ENCODE results near the gene RDH13. TPM values are rescaled to one million over a fixed set of nuclear protein-coding genes. Genes with fewer than 3 reads are reported as not detected.
"Not testable (repeated sequence)": the region's sequence is repeated elsewhere in the genome, so short reads cannot be mapped to it uniquely, and the experiment has no call there.

RDH13 gene
- total RNA-seq, 1 donor from 2014 or later: 9.0 TPM

DNA sequence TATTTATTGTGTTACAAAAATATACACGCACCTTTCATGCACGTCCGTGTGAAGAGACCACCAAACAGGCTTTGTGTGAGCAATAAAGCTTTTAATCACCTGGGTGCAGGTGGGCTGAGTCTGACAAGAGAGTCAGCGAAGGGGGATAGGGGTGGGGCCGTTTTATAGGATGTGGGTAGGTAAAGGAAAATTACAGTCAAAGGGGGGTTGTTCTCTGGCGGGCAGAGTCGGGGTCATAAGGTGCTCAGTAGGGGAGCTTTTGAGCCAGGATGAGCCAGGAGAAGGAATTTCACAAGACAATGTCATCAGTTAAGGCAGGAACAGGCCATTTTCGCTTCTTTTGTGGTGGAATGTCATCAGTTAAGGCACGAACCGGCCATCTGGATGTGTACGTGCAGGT, 56.2 kb downstream of the RDH13 start:
- Histone ChIP-seq H3K4me3 (peak overlapping the region; percentile 65), H3F3A (ENCODE audit: low read depth) (peaks cover 30% of the 10 kb centered on the region), H3K4me1 (peaks cover 13% of the 10 kb centered on the region), H3K79me2 (ENCODE audit: low read depth) (peaks cover 10% of the 10 kb centered on the region), H3K4me2 (peak overlapping the region; percentile 81), H3K27me3 (peaks cover 43% of the 10 kb centered on the region)
- not testable (repeated sequence) for H2AFZ ChIP-seq (replicated peaks); H3K9me3 ChIP-seq (ENCODE audit: low read depth); H3K9ac ChIP-seq; H4K20me1 ChIP-seq (ENCODE audit: low read depth); H3K27ac Mint-ChIP-seq; H3K27ac ChIP-seq; H3K36me3 Mint-ChIP-seq; H3K36me3 ChIP-seq
- Mint-ChIP-seq H3K9me3 (peaks cover 11% of the 10 kb centered on the region), H3K27me3 (ENCODE audit: insufficient read depth, low read depth) (peaks cover 11% of the 10 kb centered on the region), H3K4me1 (peaks cover 16% of the 10 kb centered on the region), H3K4me3 (peak overlapping the region; percentile 70)
- peak; percentile 30 for DNase-seq (ENCODE audit: low spot score)

DNA sequence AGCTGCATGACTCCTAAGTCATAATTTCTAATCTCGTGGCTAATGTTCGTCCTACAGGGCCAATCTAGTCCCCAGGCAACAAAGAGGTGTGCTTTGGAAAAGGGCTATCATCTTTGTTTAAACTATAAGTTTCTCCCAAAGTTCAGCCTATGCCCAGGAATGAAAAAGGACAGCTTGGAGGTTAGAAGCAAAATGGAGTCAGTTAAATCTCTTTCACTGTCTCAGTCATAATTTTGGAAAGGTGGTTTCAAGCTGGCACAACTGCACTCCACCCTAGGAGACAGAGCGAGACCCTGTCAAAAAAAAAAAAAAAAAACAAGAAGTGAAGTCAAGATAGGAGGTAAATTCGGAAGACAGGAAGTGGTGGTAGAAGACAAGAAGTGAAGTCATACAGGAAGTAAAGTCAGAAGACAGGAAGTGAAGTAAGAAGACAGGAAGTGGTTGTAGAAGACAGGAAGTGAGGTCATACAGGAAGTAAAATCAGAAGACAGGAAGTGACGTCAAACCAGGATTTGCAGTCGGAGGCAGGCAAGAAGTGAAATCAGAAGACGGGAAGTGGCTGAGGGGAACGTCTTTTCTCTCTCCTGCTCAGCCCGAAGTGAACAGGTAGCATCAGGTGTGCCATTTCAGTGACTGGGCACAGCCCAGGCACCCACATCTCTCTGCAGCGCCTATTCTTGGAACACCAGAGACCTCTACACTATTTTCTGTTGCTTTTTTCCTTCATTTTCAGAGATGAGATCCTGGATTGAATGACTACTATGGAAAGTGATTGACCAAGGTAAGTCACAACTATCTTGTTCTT, 57.1 kb downstream of the RDH13 start:
- Mint-ChIP-seq H3K36me3 (peaks cover 9% of the 10 kb centered on the region), H3K4me1 (peaks cover 16% of the 10 kb centered on the region), H3K27me3 (ENCODE audit: insufficient read depth, low read depth) (peaks cover 11% of the 10 kb centered on the region), H3K27ac (no peak overlapping the region), H3K9me3 (peaks cover 11% of the 10 kb centered on the region), H3K4me3 (peak overlapping the region; percentile 82)
- Histone ChIP-seq H4K20me1 (ENCODE audit: low read depth) (no peaks in the 10 kb centered on the region), H3K4me3 (peak overlapping the region; percentile 65), H3K27me3 (peaks cover 37% of the 10 kb centered on the region), H3K36me3 (no peaks in the 10 kb centered on the region), H3K27ac (peak overlapping the region; percentile 66), H3K9ac (no peak overlapping the region), H2AFZ (replicated peaks) (peak overlapping the region; percentile 89), H3K9me3 (ENCODE audit: low read depth) (no peaks in the 10 kb centered on the region), H3K4me2 (peak overlapping the region; percentile 81), H3F3A (ENCODE audit: low read depth) (peaks cover 30% of the 10 kb centered on the region), H3K79me2 (ENCODE audit: low read depth) (peaks cover 10% of the 10 kb centered on the region), H3K4me1 (peaks cover 13% of the 10 kb centered on the region)
- peak; percentile 87 for DNase-seq (ENCODE audit: low spot score)
- TF ChIP-seq EZH2phosphoT487 (IDR thresholded peaks at IDR 0.05): no peak
- TF ChIP-seq, protein P1, sequence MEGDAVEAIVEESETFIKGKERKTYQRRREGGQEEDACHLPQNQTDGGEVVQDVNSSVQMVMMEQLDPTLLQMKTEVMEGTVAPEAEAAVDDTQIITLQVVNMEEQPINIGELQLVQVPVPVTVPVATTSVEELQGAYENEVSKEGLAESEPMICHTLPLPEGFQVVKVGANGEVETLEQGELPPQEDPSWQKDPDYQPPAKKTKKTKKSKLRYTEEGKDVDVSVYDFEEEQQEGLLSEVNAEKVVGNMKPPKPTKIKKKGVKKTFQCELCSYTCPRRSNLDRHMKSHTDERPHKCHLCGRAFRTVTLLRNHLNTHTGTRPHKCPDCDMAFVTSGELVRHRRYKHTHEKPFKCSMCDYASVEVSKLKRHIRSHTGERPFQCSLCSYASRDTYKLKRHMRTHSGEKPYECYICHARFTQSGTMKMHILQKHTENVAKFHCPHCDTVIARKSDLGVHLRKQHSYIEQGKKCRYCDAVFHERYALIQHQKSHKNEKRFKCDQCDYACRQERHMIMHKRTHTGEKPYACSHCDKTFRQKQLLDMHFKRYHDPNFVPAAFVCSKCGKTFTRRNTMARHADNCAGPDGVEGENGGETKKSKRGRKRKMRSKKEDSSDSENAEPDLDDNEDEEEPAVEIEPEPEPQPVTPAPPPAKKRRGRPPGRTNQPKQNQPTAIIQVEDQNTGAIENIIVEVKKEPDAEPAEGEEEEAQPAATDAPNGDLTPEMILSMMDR (IDR thresholded peaks at IDR 0.05): no peak
- TF ChIP-seq EZH2 (IDR thresholded peaks at IDR 0.05): peak; percentile 35

DNA sequence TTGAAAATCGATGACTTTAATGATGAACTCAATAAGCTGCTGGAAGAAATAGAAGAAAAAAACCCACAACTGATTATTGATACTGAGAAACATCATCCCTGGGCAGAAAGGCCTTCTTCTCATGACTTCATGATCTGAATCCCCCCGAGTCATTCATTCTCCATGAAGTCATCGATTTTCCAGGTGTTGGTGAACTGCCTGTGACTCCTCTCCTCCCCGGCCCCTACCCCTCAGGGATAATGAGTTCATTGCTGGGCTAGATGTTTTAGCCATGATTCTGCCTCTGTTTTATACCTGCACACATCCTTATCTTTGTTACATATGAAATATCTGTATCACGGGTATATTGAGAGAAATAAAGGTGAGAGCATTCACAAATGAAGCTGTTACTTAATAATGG, 62.2 kb downstream of the RDH13 start:
- Histone ChIP-seq H3K27me3 (peaks cover 31% of the 10 kb centered on the region), H3K4me3 (no peak overlapping the region), H3K4me1 (peaks cover 3% of the 10 kb centered on the region), H3K9me3 (ENCODE audit: low read depth) (no peaks in the 10 kb centered on the region), H3K27ac (no peak overlapping the region), H3K4me2 (no peak overlapping the region), H3F3A (ENCODE audit: low read depth) (peaks cover 11% of the 10 kb centered on the region), H4K20me1 (ENCODE audit: low read depth) (no peaks in the 10 kb centered on the region), H3K79me2 (ENCODE audit: low read depth) (no peaks in the 10 kb centered on the region), H3K36me3 (no peaks in the 10 kb centered on the region), H2AFZ (replicated peaks) (no peak overlapping the region), H3K9ac (no peak overlapping the region)
- no peak for DNase-seq (ENCODE audit: low spot score)
- H3K27ac Mint-ChIP-seq: no peak overlapping the region
- peaks cover 8% of the 10 kb centered on the region for H3K9me3 Mint-ChIP-seq
- TF ChIP-seq EZH2phosphoT487 (IDR thresholded peaks at IDR 0.05): no peak
- TF ChIP-seq EZH2 (IDR thresholded peaks at IDR 0.05): no peak
- TF ChIP-seq, protein P1 (IDR thresholded peaks at IDR 0.05): no peak
- H3K4me1 Mint-ChIP-seq: no peaks in the 10 kb centered on the region
- H3K27me3 Mint-ChIP-seq (ENCODE audit: insufficient read depth, low read depth): peaks cover 13% of the 10 kb centered on the region
- H3K4me3 Mint-ChIP-seq: no peak overlapping the region
- H3K36me3 Mint-ChIP-seq: peaks cover 17% of the 10 kb centered on the region

DNA sequence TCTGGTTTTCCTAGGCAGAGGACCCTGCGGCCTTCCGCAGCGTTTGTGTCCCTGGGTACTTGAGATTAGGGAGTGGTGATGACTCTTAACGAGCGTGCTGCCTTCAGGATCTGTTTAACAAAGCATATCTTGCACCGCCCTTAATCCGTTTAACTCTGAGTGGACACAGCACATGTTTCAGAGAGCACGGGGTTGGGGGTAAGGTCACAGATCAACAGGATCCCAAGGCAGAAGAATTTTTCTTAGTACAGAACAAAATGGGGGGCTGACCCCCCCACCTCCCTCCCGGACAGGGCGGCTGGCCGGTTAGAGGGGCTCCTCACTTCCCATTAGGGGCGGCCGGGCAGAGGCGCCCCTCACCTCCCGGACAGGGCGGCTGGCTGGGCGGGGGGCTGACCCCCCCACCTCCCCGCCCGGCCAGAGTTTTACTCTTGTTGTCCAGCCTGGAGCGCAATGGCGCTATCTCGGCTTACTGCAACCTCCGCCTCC, 64.2 kb downstream of the RDH13 start:
- not testable (repeated sequence) for H3K9me3 Mint-ChIP-seq; H3F3A ChIP-seq (ENCODE audit: low read depth); H3K4me3 Mint-ChIP-seq; H3K79me2 ChIP-seq (ENCODE audit: low read depth); H3K27ac ChIP-seq; H3K4me2 ChIP-seq; H3K9me3 ChIP-seq (ENCODE audit: low read depth); H4K20me1 ChIP-seq (ENCODE audit: low read depth); H3K27ac Mint-ChIP-seq; H3K36me3 ChIP-seq; H3K4me3 ChIP-seq; H3K9ac ChIP-seq; H3K4me1 Mint-ChIP-seq; H2AFZ ChIP-seq (replicated peaks); H3K4me1 ChIP-seq; DNase-seq (ENCODE audit: low spot score)
- peaks cover 14% of the 10 kb centered on the region for H3K36me3 Mint-ChIP-seq
- H3K27me3 ChIP-seq: peaks cover 14% of the 10 kb centered on the region
- H3K27me3 Mint-ChIP-seq (ENCODE audit: insufficient read depth, low read depth): peaks cover 14% of the 10 kb centered on the region

All from neural progenitor cell (in vitro differentiated cells).